ENCODE data around the gene PPP6R2. TPM values are rescaled to one million over a fixed set of nuclear protein-coding genes. Genes with fewer than 3 reads are reported as not detected.

Gene PPP6R2
- total and polyA plus RNA-seq, 2 of the 4 experiments (the other 2 are of a cell fraction): 49.2 to 51.6 TPM

DNA sequence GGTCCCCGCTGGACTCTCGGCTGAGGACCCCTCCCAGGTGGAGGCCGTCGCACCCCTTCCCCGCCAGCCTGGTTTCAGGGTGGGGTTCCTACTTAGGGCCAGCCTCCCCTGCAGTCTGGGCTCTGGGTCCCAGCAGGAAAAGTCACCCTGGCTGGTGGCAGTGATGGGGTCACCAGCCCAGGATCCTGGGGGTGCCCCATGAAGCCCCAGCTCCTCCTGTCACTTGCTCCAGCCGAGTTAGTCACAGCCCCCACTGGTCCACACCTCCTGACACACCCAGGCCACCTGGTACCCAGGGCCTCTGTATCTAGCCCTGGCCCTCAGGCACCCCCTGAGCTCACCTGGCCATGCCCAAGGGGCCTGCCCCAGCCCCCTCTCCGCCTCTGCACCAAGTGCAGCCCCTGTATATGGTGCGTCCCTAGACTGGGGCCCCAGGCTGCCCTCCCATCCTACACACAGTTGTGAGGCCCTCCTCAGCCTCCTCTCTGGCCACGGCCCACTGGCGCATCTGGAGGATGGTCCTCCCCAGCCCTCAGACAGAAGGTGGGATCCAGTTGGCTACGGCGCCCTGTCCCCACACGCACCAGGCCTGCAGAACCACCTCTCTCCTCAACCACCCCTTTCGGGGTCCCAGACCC is 42.4 kb upstream of the PPP6R2 start:
- no peak overlapping the region for H3K27ac ChIP-seq (ENCODE audit: insufficient read depth, low read length)
- WGBS, 2 experiments (ENCODE audit: extremely low coverage in 2 of 2, insufficient read length in 1 of 2): 79% methylated on average over 4 of the region's 14 CpGs; no CpG with 5 or more reads in 1 of the 2 experiments
- in situ Hi-C loops (cut with MboI; ENCODE audit: low sequenced_read_pairs): no loop called here
- ATAC-seq (ENCODE audit: low read depth) (no peak), DNase-seq (no peak)
- no peak overlapping the region for H2AK5ac ChIP-seq (ENCODE audit: low read depth, low read length)
- no peak overlapping the region for H4K91ac ChIP-seq (ENCODE audit: insufficient read depth, low read depth, low read length)
- BruUV-seq (replicated peaks): no TSS peak
- H2BK5ac ChIP-seq (ENCODE audit: low read depth, low read length, poor library complexity, severe bottlenecking): no peak overlapping the region
- H3K9ac ChIP-seq (ENCODE audit: low read depth, low read length): no peak overlapping the region
- H3K79me1 ChIP-seq (ENCODE audit: low read depth in 1 of 2, low read length in 2 of 2): peaks cover 0 to 48% of the 10 kb centered on the region in 2 experiments; a peak in 2 of 4 replicates
- no peak overlapping the region for H4K8ac ChIP-seq (ENCODE audit: low read depth in 2 of 2, low read length in 2 of 2)
- no peak overlapping the region for H4K5ac ChIP-seq (ENCODE audit: low read depth, low read length)
- H3K27me3 ChIP-seq (ENCODE audit: control insufficient read depth, insufficient read depth, low read length): no peaks in the 10 kb centered on the region
- no peak overlapping the region for H3K14ac ChIP-seq (replicated peaks; ENCODE audit: low read depth, low read length)
- peaks cover 24% of the 10 kb centered on the region; the same call in 1 of the 2 replicates for H3K36me3 ChIP-seq (ENCODE audit: control insufficient read depth, insufficient read depth, low read length)
- no peaks in the 10 kb centered on the region for H3K9me3 ChIP-seq (ENCODE audit: control insufficient read depth, insufficient read depth, low read length)
- H3K4me3 ChIP-seq (ENCODE audit: insufficient read depth, low read depth, low read length): no peak overlapping the region
- no peak overlapping the region for H3K23ac ChIP-seq (ENCODE audit: low read depth, low read length)
- CTCF ChIA-PET: no interaction called here
- H3K9me1 ChIP-seq (ENCODE audit: insufficient read depth, low read length): peaks cover 16% of the 10 kb centered on the region
- dilution Hi-C loops (cut with HindIII; ENCODE audit: low sequenced_read_pairs, unreplicated experiment): no loop called here
- H2AFZ ChIP-seq (replicated peaks; ENCODE audit: low read length, poor library complexity): no peak overlapping the region
- H2BK120ac ChIP-seq (ENCODE audit: low read depth, low read length): no peak overlapping the region
- no peak overlapping the region; the same call in 1 of the 2 replicates for H3K4me2 ChIP-seq (ENCODE audit: low read depth, low read length)
- 0 out of 2 replicates have a peak overlapping the region, but pooled peaks have one; percentile 6 for H3K4ac ChIP-seq (ENCODE audit: low read depth, low read length)
- intact Hi-C loops (cut with micrococcal nuclease): no loop called here
- no peak overlapping the region for H3K18ac ChIP-seq (ENCODE audit: low read depth, low read length)
- no peak overlapping the region for H3K56ac ChIP-seq (ENCODE audit: extremely low read depth, insufficient read depth, low read length)
- no peak overlapping the region for H2BK20ac ChIP-seq (ENCODE audit: low read depth, low read length)
- no peak overlapping the region for H2BK15ac ChIP-seq (ENCODE audit: low read depth, low read length)
- TF ChIP-seq POLR2A (IDR thresholded peaks at IDR 0.05; ENCODE audit: low read depth, low read length): no peak
- TF ChIP-seq MXI1 (IDR thresholded peaks at IDR 0.05; ENCODE audit: borderline replicate concordance, low read depth, low read length): no peak
- TF ChIP-seq, protein P1, sequence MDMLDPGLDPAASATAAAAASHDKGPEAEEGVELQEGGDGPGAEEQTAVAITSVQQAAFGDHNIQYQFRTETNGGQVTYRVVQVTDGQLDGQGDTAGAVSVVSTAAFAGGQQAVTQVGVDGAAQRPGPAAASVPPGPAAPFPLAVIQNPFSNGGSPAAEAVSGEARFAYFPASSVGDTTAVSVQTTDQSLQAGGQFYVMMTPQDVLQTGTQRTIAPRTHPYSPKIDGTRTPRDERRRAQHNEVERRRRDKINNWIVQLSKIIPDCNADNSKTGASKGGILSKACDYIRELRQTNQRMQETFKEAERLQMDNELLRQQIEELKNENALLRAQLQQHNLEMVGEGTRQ (IDR thresholded peaks at IDR 0.05; ENCODE audit: low read depth, low read length): no peak
- no peak for TF ChIP-seq CEBPB (IDR thresholded peaks at IDR 0.05; ENCODE audit: low read depth, low read length)
- no peak for TF ChIP-seq CHD1 (IDR thresholded peaks at IDR 0.05; ENCODE audit: low read depth, low read length)
- TF ChIP-seq, protein P2, sequence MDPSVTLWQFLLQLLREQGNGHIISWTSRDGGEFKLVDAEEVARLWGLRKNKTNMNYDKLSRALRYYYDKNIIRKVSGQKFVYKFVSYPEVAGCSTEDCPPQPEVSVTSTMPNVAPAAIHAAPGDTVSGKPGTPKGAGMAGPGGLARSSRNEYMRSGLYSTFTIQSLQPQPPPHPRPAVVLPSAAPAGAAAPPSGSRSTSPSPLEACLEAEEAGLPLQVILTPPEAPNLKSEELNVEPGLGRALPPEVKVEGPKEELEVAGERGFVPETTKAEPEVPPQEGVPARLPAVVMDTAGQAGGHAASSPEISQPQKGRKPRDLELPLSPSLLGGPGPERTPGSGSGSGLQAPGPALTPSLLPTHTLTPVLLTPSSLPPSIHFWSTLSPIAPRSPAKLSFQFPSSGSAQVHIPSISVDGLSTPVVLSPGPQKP (IDR thresholded peaks at IDR 0.05; ENCODE audit: borderline replicate concordance, low read depth, low read length): no peak
- TF ChIP-seq, protein P3, sequence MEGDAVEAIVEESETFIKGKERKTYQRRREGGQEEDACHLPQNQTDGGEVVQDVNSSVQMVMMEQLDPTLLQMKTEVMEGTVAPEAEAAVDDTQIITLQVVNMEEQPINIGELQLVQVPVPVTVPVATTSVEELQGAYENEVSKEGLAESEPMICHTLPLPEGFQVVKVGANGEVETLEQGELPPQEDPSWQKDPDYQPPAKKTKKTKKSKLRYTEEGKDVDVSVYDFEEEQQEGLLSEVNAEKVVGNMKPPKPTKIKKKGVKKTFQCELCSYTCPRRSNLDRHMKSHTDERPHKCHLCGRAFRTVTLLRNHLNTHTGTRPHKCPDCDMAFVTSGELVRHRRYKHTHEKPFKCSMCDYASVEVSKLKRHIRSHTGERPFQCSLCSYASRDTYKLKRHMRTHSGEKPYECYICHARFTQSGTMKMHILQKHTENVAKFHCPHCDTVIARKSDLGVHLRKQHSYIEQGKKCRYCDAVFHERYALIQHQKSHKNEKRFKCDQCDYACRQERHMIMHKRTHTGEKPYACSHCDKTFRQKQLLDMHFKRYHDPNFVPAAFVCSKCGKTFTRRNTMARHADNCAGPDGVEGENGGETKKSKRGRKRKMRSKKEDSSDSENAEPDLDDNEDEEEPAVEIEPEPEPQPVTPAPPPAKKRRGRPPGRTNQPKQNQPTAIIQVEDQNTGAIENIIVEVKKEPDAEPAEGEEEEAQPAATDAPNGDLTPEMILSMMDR (conservative IDR thresholded peaks at IDR 0.05; ENCODE audit: low read depth, low read length): no peak
- no peak for TF ChIP-seq FOS (IDR thresholded peaks at IDR 0.05; ENCODE audit: low read depth, low read length)
- no peak for TF ChIP-seq MAZ (IDR thresholded peaks at IDR 0.05; ENCODE audit: borderline replicate concordance, low read depth, low read length)
- TF ChIP-seq RFX5 (IDR thresholded peaks at IDR 0.05; ENCODE audit: low read depth, low read length): no peak
- no peak for TF ChIP-seq RCOR1 (IDR thresholded peaks at IDR 0.05; ENCODE audit: insufficient replicate concordance, low read length)
- TF ChIP-seq RAD21 (IDR thresholded peaks at IDR 0.05; ENCODE audit: low read length): no peak
- TF ChIP-seq SMC3 (IDR thresholded peaks at IDR 0.05; ENCODE audit: low read depth, low read length): no peak
- TF ChIP-seq NFE2L2 (IDR thresholded peaks at IDR 0.05; ENCODE audit: low read depth, low read length): no peak
- no peak for TF ChIP-seq MAFK (IDR thresholded peaks at IDR 0.05; ENCODE audit: low read depth, low read length)
- TF ChIP-seq BHLHE40 (IDR thresholded peaks at IDR 0.05; ENCODE audit: low read depth, low read length): no peak
- POLR2A ChIA-PET (ENCODE audit: unreplicated experiment): no interaction called here
- peaks cover 94% of the 10 kb centered on the region for H4K20me1 ChIP-seq (ENCODE audit: insufficient read depth, low read length)
- H2AK9ac ChIP-seq (replicated peaks; ENCODE audit: low read depth, low read length, poor library complexity): peak overlapping the region; percentile 42
- peaks cover 75% of the 10 kb centered on the region for H3K4me1 ChIP-seq (ENCODE audit: control insufficient read depth, insufficient read depth, low read length)
